OCI-LY1 (cell line): ENCODE results near the gene ATAD3A.
"Not testable (repeated sequence)": the region's sequence is repeated elsewhere in the genome, so short reads cannot be mapped to it uniquely, and the experiment has no call there.

Experiments
- EZH2 ChIP-seq: fragments of 200-600 bp; sonication (generic), shearing (Covaris generic); IDR thresholded peaks from 2 replicates; pipeline ENCODE4 v1.8.0; 2017; ENCODE audit warnings: borderline replicate concordance, mixed run types, mild to moderate bottlenecking, antibody characterized with exemption, low read length, moderate library complexity, mixed read lengths
- TF ChIP-seq, protein P1 (sequence below): fragments of 200-600 bp; sonication (generic), shearing (Covaris generic); IDR thresholded peaks from 2 replicates; pipeline ENCODE4 v1.5.1; 2017; ENCODE audit warnings: mild to moderate bottlenecking, antibody characterized with exemption, low read length, moderate library complexity, mixed read lengths

DNA sequence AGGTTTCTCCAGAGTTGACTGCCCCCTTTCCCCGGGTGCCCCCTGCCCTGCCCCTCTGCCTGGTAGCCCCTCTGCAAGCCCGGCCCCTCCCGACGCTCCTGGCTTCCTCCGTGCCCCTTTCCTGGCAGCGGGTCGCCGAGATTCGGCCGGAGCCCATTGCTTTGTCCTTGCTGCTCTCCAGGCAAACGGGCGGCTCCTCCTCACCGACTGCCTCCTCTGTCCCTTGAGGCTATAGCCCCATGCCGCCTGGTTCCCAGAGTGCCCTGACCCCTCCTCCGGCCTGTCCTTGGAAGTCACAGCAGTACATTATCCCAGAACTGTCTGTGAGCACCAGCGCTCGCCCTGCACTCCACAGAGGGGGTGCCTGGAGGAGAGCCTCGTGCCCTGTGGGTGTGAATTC lies 1.7 kb downstream of the ATAD3A start:
- TF ChIP-seq, protein P1, sequence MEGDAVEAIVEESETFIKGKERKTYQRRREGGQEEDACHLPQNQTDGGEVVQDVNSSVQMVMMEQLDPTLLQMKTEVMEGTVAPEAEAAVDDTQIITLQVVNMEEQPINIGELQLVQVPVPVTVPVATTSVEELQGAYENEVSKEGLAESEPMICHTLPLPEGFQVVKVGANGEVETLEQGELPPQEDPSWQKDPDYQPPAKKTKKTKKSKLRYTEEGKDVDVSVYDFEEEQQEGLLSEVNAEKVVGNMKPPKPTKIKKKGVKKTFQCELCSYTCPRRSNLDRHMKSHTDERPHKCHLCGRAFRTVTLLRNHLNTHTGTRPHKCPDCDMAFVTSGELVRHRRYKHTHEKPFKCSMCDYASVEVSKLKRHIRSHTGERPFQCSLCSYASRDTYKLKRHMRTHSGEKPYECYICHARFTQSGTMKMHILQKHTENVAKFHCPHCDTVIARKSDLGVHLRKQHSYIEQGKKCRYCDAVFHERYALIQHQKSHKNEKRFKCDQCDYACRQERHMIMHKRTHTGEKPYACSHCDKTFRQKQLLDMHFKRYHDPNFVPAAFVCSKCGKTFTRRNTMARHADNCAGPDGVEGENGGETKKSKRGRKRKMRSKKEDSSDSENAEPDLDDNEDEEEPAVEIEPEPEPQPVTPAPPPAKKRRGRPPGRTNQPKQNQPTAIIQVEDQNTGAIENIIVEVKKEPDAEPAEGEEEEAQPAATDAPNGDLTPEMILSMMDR, result not testable (repeated sequence)
- TF ChIP-seq EZH2, result not testable (repeated sequence)
